HG03520 (cell line): ENCODE measurements around the gene CCL4.
"Not testable (repeated sequence)": the region's sequence is repeated elsewhere in the genome, so short reads cannot be mapped to it uniquely, and the experiment has no call there.

Source experiments
- ATAC-seq: cut with Tn5 transposase; IDR thresholded peaks from one replicate; pipeline ENCODE4 v1.9.1; 2021; ENCODE audit warnings: mild to moderate bottlenecking, moderate library complexity; ENCODE audit not compliant: unreplicated experiment

CCL4 gene

GRCh38 chr17:36115649-36115977 is 12.0 kb downstream of the CCL4 start:
- not testable (repeated sequence) for ATAC-seq

GRCh38 chr17:36117505-36118382 is 14.1 kb downstream of the CCL4 start:
- ATAC-seq, result no peak

DNA sequence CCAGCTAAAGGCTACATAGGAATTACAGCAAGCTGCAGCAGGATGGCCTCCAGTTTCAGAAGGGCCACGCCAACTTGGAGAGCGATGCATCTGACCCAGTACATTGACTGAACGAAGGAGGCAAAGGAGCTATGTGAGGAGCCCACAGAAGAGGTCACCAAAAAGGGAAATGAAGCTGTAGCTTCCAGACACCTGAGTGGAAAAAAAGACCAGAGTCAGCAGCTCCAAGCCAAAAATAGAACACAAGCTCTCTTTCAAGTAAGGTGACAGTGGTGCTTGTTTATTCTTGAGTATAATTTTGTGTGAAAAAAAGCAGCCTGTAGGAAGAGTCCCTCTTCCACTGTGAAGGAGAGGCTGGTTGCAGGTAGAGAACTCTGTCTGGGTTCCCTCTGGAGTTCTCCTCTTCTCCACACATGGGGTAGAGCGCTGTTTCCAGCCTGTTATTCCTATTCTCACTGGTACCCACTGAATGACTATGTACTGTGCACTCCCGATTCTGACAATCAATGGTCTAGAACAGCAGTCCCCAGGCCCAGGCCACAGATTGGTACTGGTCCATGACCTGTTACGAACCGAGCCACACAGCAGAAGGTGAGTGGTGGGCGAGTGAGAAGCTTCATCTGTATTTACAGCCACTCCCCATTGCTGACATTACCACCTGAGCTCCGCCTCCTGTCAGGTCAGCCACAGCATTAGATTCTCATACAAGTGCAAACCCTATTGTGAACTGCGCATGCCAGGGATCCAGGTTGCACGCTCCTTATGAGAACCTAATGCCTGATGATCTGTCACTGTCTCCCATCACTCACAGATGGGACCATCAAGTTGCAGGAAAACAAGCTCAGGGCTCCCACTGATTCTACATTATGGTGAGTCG is 15.1 kb downstream of the CCL4 start:
- no peak for ATAC-seq

- ATAC-seq, result no peak
Observed at GRCh38 chr17:36120221-36120620, 16.6 kb downstream of the CCL4 start.

DNA sequence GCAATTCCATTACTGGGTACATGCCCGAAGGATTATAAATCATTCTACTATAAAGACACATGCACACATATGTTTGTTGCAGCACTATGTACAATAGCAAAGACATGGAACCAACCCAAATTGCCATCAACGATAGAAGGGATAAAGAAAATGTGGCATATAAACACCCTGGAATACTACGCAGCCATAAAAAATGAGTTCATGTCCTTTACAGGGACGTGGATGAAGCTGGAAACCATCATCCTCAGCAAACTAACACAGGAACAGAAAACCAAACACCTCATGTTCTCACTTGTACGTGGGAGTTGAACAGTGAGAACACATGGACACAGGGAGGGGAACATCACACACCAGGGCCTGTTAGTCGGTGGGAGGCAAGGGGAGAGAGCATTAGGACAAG is 17.5 kb downstream of the CCL4 start:
- not testable (repeated sequence) for ATAC-seq

DNA sequence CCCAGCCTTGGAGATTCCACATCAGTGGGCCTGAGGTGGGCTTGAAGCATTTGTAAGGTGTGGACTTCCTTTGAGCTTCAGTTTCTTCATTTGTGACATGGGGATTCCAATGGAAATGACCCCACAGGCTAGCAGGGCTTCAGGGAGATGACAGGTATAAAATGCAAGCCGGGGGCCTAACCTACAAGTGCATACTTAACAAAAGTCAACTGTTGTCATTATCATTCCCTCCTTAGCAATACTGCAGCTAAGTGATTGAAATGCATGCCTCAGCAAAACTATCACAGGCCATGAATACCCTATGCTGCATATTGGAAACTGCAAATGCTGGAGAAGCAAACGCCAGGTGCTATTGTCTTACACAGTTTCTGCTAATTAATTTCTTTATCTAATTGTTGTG is 19.8 kb downstream of the CCL4 start:
- ATAC-seq, result no peak

DNA sequence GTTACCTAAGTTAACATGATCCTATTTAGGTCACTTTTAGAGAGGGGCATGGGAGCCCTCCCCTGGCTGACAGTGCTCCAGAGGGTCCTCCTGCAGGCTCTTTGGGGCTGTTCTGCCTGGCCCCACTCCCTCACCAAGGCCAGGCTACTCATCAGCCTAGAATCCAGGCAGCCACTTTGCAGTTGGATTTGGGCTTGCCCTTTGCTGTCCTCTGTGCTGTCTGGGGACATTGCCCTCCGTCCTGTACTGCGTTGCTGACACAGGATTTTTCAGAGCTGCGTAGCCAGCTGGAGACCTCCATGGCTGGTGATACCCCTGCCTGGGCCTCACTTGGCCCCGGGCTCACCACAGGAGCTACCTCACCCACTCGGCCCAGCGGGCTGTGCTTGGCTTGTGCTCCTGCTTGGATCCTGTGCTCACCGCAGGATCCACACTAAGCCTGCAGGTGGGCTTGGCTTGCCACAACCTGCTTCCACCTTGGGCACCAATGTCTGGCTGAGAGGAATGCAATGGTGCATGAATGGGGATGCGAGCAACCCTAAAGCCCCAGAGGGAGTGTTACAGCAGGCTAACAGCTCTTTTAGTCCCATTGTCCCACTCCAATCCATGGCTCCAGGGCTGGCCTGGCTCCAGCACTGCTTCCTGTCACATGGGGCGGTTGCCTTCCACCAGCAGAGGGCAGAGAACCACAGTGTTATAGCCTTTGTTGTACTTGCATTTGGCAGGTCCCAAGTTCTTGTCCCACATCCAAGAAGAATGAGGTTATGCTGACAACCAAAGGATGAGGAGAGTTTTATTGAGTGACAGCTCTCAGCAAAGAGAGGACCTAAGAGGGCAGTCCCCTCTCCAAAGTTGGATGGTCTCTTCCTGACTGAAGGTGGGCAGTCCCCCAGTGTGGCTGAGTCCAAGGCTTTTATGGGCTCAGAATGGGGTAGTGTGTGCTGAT is 21.5 kb downstream of the CCL4 start:
- ATAC-seq, result no peak

- ATAC-seq, result no peak
Observed at GRCh38 chr17:36127199-36127893, 23.7 kb downstream of the CCL4 start.

DNA sequence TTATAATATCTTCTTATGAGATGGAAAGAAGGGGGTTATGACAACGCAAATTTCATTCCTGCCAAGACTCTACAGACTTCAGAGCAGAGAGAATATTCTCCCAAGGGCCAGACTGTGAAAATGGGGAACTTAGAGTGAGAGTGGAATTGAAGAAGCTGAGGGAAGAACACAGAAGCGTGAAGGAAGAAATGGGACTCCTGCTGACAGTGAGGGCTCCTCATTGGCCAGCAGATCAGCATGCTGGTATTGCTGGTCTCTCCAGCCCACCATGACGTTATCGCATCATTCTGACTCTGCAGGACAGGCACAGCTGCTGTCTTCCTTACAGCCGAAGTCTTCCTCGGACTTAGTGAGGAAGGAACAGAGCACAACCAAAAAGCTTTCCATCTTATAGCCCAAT is 24.3 kb downstream of the CCL4 start:
- ATAC-seq, result no peak

- no peak for ATAC-seq
Observed at GRCh38 chr17:36128411-36128978, 24.9 kb downstream of the CCL4 start.

- no peak for ATAC-seq
Observed at GRCh38 chr17:36129616-36130015, 26.0 kb downstream of the CCL4 start.

GRCh38 chr17:36130346-36130745 is 26.7 kb downstream of the CCL4 start:
- no peak for ATAC-seq

DNA sequence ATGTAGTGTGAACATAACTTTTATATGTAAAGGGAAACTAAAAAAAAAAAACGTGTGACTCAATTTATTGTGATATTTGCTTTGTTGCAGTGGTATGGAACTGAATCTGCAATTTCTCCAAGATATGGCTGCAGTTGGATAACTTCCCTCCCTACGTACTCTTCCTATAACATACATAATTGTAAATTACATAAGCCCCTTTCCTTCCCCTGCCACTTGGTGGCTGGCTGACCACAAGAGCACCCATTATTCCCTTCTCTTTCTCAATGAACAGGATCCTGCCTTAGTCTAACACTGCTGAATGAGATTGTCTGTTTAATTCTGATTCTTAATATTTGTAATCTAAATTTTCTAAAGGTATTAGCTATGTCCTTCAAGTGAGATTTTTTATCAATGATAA is 27.8 kb downstream of the CCL4 start:
- ATAC-seq, result no peak

- no peak for ATAC-seq
Observed at GRCh38 chr17:36131931-36132330, 28.3 kb downstream of the CCL4 start.

DNA sequence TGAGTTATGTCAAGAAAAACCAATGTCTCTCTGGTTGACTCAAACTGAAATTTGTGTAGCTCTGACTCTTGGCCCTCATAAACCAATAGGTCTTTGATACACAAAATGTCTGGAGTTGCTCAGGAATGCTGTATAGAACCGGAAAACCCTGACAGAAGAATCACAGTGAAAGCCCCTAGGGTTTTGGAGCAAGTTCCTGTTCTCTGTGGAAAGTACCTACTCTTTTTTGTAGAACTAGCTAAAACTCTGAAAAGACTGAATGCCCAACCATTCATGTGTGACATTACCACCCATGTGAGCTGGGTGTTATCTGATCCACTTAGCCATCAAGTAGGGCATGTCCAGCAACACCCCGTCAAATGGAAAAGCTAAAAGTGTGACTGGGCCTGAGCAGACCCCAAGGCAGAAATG is 28.8 kb downstream of the CCL4 start:
- no peak for ATAC-seq

GRCh38 chr17:36133602-36134236 is 30.1 kb downstream of the CCL4 start:
- ATAC-seq, result no peak

DNA sequence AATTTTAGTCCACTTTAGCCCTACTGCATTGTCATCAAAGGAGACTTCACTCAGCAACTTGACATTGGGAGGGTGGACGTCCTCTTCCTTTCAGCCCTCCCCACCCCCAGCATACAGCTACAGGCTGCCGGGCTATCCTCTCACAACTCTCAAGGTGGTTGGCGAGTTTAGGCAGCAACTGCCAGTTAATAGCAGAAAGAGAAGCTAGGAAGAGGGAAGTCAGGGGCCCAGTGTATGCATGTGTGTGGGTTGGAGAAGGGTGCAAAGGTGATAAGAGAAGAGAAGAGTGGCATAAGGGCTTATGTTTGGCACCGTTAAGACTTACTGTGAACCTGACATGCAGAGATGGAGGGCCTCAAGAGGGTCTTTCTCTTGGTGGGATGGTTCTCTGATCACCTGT is 31.8 kb downstream of the CCL4 start:
- no peak for ATAC-seq

DNA sequence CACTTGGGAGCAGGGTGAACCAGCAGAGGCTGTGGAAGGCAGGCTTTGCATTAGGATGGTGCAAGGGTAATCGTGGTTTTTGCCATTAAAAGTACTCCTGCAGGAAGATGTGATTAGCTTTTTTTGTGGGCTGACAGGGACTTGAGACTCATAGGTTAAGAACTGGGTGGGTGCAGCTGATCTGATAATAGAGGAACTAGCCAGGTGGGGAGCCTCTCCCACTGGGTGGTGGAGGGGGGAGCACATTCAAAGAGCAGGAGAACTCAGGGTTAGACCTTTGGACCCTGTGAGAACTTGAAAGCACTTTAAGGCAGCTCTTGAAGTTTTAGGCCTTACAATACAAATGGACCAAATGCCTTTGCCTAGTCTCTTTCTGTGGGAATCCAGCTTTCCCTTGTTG is 32.4 kb downstream of the CCL4 start:
- ATAC-seq, result no peak

DNA sequence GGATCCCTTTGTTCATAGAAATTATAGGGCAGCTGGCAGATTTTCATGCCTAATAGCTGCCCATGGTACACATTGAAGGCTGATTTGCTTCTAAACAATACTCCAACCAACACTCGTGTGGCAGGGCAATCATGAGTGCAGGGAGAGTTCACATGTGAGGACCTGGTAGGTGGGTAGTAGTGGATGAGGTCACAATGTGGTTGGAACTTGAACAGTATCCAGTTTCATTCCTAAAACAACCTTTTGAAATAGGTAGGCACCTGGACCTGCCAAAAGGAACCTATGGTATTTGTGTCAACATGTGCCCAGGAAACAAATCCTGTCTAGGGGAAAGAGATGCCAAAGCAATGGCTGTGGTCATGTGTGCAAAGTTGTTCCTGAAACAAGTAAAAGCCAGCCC is 32.8 kb downstream of the CCL4 start:
- ATAC-seq, result no peak

GRCh38 chr17:36142235-36142634 is 38.6 kb downstream of the CCL4 start:
- ATAC-seq, result no peak
